Measurements from ENCODE around the gene CLEC2B. TPM values are rescaled to one million over a fixed set of nuclear protein-coding genes. Genes with fewer than 3 reads are reported as not detected.
"Not testable (repeated sequence)": the region's sequence is repeated elsewhere in the genome, so short reads cannot be mapped to it uniquely, and the experiment has no call there.

Gene CLEC2B
- total RNA-seq = 26.4 and 29.2 TPM in 2 replicates

DNA sequence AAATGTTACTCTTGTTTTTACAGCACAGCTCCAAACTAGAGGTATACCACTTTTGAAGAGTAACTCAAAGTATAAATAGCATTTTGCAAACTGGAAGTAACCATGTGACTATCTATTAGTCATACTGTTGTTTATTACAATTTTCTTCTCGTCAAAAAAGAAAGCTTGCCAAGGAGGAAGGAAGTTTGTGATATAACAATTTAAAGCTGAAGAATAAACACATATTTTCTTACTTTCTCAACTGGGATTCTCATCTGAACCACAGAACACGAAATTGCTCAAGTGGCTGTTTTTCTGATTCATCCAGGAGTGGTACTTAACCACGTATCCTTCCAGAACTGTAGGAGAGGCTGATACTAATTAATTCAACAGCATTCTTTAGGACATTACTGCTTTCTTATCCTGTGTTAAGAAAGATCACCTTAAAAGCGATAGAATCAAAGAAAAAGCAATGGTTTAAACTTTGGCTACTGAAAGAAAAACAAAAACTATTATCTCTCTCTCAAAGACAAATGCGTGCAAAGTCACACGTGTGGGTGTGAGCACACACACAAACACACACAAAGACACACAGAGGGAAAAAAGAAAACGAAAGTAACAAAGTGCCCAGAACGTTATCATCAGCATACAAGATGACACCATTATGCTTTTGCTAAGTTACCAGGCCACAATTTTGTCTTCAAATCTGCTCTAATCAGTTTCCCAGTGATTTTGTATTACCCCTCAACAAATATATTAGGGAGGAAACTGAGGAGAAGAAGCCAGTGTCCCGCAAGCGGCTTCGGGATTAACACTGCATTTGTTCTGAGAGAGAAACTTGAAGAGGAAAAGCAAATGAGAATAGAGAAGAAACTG is at the start of gene CLEC2B:
TSS of gene CLEC2B (minus strand) at position 48 of the 855 bp plus-strand sequence.
- DNase-seq (ENCODE audit: low read depth in 2 of 2) = peak; percentile 87 to 96

DNA sequence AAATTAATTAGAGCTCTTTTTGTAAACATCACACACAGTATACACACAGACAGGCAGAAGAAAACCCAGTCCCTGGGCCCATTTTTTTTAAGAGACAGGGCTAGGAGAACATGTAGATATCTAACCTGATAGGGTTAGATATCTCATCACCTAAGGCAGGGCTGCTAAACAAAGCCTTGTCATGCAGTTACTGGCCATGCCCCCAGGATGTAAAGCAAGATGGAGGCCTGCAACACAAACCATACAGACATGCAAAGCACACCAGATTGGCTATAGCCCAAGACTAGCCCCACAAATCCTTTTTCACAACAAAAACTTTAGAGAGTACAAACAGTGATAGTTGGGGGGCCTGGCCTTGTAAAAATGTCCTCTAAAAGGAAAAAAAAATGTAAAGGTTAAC is 42.6 kb upstream of the CLEC2B start:
- DNase-seq (ENCODE audit: low read depth in 2 of 2) = no peak

DNA sequence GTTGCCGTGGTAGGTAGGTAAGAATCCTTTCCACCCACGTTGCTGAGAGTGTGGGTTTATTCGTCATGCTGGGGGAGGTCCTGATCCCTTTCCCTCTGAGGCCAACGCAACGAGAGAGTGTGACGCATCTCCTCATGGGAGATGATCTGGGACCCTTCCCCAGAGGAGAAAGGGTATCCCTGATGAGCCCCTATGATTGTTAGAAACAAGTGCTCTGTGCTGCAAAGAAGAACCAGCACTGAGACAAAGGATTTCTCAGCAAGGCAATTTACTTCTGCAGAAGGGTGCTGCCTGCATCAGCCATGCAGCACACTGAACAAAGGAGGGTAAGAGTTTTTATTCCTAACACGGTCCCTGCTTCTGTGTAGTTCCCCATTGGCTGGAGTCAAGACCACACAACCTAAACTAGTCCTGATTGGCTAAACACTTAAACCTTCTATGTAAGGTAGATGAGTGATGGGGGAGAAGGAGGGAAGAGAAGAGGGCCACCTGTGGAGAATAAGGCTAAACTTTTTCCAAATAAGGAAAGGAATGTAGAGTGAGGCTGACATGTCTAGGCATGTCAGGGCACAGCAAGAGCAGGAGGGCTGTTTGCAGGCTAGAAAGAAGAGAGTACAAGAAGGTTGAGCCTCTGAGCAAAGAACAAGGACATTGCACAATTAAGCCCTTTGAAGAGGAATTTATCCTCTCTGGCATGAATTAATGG is 41.7 kb upstream of the CLEC2B start:
- no peak for DNase-seq (ENCODE audit: low read depth in 2 of 2)

DNA sequence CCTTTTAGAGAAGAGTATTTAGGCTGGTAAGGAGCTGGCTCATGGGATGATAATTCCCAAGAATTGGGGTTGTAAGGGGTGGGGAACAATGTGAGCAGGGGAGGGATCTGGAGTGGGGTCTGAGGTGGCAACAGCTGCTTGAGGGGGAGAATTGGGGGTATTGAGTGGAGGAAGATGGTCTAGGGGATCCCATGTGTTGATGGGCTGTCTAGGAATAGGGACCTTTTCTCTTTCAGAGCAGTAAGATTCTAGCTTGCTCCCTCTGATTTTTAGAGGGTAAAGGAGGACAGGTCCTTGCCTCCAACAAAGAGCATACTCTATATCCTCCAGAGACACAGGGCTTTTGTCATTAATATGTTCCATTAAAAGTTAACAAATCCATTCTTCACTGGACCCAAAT is 40.6 kb upstream of the CLEC2B start:
- DNase-seq (ENCODE audit: low read depth in 2 of 2) = no peak

DNA sequence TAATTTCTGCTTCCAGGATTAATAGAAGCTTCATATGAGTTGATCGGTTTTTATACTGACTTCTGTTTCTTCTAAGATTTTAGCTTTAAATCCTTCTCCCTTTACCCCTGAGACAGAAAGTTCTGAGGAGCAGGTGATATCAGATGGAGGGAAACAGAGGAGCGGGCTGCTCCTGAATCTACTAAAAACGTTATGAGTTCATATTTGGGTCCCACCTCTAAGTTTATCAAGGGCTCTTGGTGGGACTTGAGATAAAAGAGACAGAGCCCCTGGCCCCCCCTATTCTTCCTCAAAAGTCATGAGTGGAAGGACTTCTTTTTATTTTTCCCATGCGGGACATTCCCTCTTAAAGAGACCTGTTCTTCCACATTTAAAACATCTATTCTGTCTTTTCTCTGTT is 39.2 kb upstream of the CLEC2B start:
- DNase-seq (ENCODE audit: low read depth in 2 of 2) = no peak

DNA sequence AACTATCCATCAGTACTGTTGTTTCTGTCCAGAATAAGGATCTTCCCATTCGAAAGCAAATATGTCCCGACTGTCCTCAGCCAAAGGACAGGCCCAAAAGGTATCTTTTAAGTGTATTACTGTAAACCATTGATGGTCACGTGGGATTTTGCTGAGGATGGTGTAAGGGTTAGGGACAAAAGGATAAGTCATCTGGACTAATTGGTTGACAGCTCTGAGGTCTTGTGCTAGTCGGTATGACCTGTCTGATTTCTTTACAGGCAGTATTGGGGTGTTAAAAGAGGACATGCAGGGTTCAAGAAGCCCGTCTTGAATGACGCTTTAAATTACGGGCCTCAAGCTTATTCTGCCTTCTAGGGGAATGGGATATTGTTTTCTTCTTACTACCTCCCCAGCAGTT is 38.6 kb upstream of the CLEC2B start:
- DNase-seq (ENCODE audit: low read depth in 2 of 2) = no peak

DNA sequence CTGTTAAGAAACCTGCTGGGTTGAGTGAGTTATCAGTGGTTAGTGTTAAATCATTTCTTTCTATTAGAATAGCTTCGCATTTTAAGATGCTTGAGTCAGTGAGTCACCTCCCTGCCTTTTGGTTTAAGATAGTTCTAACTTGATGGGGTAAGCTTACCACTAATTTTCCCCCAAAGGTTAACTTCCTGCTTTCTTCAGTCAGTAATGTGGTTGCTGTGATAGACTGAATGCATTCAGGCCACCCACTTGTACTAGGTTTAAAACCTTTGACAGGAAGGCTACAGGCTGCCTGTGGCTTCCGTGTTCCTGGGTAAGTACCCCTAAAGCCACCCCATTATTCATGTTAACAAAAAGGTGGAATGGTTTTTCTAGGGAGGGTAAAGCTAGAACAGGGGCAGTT is 37.7 kb upstream of the CLEC2B start:
- DNase-seq (ENCODE audit: low read depth in 2 of 2) = no peak

DNA sequence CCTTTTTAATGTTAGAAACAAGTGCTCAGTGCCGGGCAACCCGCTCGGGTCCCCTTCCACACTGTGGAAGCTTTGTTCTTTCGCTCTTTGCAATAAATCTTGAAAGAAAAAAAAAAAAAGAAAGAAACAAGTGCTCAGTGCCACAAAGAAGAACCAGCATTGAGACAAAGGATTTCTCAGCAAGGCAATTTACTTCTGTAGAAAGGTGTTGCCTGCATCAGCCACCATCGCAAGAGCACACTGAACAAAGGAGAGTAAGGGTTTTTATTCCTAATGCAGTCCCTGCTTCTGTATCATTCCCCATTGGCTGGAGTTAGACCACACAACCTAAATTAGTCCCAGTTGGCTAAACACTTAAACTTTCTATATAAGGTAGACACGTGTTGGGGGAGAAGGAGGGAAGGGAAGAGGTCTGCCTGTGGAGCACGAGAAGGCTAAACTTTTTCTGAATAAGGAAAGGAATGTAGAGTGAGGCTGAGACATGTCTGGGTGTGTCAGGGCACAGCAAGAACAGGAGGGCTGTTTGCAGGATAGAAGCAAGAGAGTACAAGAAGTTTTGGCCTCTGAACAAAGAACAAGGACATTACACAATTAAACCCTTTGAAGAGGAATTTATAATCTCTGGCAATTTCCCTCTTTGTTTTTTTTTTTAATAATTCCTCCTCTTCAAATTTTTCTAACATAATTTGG is 33.5 kb upstream of the CLEC2B start:
- no peak for DNase-seq (ENCODE audit: low read depth in 2 of 2)

DNA sequence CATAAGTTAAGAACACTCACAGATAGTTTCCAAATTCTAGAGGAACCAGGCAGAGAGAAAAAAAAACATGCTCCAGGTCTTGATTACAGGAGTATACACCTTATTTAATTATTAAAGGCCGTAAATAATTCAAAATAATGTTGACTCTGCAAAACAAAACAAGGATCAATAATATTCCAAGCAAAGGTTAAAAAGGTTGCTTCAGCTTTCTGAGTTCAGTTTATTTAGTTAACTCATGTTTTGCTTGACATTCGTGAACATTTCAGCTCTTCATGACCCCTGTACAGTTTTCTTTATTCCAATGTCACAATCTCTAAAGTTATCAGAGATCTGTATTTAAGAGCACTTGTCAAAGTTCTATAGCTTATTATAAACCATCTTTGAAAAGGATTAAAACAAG is 31.8 kb upstream of the CLEC2B start:
- no peak for DNase-seq (ENCODE audit: low read depth in 2 of 2)

DNA sequence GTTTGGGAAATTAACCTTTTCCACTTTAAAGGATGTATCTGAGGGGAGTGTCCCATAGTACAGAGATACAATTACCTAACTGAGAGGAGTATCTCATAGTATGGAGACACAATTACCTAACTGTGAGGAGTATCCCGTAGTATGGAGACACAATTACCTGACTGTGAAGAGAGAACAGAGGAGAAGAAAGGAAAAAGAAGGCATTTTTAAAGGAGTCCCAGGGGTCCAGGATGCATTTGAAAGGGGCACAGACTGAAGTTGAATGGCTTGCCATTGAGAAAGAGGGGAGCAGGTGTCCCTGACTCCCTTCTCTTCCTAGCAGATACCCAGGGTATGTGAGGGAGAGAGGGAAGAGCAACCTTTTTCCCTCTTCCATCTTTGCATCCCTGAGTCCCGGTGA is 30.1 kb upstream of the CLEC2B start:
- DNase-seq (ENCODE audit: low read depth in 2 of 2) = no peak

DNA sequence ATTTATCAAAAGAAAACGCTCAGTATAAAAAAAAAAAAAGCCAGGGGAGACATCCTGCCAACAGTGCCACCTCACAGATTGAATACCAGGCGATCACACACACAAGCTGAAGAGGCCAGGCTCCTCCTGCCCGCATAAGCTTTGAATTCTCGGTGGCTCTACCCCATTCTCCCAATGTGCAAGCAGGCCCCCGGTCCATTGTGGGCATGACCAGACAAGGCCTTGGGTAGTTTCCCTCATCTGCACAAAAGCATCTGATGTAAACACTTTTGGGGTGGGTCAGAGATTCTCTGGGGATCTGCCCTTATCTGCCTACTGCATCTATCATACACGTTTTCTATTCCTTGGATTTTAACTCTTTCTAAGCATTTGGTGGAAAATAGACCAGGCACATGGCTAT is 28.4 kb upstream of the CLEC2B start:
- DNase-seq (ENCODE audit: low read depth in 2 of 2) = no peak

DNA sequence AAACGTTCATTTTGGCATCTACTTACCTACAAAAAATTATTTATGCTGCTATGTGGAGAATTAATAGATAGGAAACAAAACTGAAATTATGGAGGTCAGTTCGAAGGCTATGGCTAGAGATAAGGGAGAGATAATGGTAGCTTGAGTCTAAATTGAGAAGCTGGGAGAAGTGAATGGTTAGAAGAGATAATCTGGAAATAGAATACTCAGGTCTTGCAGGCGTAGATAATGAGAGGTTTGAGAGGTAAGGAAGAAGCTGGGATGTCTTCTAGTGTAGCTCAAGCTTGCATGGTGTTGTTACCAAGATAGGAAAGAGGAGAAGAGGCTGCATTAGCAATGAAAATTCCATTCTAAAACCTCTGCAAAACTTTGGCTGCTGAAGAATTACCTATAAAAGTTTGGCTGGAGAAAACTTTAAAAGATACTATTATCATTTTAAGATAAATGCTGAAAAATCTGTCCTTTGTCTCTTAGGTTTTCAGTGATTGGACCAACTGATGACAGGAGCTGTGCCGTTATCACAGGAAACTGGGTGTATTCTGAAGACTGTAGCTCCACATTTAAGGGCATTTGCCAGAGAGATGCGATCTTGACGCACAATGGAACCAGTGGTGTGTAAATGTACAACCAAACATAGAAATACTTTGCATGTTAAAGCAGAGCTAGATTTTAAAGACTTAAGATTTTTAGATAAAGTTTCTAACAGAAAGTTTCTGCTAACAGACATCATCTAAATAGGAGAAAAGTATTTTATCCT is 26.2 kb upstream of the CLEC2B start:
- DNase-seq (ENCODE audit: low read depth in 2 of 2) = no peak

DNA sequence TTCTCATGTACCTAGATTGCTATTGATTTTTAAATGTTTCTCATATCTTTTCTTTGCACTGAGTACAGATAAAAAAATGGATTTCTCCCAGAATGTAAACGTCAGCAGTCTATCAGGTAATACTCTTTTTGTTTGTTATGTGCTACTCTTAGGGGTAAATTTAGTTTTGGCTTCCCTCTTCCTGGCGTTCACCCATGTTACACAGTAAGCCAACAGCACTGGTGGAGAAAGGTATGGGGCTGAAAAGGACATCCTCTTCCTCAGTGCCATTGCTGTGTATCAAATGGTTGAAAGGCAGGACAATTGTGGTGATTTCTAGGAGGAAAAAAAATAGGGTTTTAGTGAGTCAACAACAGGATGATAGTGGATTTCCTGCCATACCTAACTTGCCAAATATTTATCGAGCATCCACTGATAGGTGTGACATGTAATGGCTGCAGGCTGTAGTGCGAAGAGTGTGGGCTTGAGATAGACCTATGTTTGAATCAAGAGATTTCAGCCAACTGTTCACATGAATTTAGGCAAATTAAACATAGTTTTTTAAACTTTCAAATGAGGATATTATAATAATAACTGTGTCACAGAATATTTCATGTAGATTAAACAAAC is 19.6 kb upstream of the CLEC2B start:
- peak in 1 of 2 donors; percentile 40 for DNase-seq (ENCODE audit: low read depth in 2 of 2)

DNA sequence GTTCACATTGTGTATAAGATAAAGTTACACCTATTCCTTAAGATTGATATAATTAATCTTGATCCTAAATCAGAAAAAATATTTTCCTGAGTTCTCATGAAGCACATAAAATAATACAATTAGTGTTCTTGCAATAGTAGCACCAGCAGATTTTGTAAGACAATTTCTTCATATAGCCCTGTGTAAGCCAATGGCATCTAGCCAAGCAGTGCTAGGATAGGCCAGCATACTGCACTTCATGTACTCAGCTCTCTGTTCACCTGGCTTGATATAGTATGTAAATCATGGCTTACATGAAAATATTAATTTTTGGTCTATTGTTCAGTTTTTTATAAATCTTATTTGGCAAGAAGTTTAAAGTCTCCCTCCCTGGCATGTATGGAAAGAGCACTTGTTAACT is 14.0 kb upstream of the CLEC2B start:
- no peak for DNase-seq (ENCODE audit: low read depth in 2 of 2)

DNA sequence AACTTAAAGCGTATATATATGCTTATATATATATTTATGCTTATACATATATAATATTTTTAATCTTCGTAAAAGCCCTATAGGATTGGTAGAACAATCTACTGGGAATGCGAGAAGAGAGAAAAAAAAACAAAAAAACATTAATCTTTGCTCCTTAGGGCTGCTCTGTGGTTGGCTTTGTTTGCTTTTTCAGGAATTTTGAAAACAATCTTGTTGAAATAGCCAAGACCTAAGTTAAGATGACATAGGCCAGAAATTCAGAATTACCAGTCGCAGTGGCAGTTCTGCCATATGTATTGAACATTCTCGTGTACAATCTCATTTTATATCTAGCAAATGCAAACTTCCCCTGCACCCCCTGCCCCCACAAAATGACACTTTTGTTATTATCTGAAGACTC is 12.8 kb upstream of the CLEC2B start:
- no peak for DNase-seq (ENCODE audit: low read depth in 2 of 2)

DNA sequence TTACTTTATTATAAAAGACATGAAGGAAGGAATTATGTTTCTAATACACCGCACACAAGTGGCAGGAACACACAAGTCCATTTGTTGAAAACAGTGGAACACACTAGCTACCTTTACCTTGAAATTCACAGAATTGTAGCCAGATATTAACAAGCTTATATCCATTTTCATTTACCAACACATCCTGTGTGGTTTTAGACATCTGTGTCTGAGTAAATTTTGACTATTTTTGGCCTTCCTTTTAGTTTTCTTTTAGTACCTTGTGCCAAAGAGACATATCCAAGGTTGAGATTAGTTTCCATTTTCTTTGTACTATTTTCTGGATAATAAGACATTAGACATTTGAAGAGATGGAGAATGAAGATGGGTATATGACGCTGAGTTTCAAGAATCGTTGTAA is 12.1 kb upstream of the CLEC2B start, which contains the start of gene KLRF2:
TSS of gene KLRF2 (plus strand) at position 244 of the 400 bp plus-strand sequence. CDS start at position 351, 107 bp downstream.
- no peak for DNase-seq (ENCODE audit: low read depth in 2 of 2)

DNA sequence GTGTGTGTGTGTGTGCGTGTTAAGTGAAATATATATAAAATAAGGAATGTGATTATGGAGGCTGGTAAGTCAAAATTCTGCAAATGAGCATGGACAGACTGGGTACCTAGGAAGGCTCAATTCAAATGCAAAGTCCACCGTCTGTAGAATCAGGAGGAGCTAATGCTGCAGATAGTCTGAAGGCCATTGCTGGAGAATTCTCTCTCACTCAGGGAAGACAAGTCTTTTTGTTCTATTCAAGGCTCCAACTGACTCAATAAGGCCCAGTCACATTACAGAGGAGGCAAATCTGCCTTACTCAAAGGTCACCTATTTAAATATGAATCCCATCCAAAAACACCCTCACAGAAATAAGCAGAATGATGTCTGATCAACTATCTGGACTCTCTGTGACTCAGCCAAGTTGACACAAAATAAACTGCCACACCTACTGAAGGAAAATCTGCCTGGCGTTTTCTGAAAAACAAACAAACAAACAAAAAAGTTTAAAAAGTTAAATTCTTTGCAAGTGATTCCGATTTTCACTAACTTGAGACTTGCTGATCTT is 11.5 kb upstream of the CLEC2B start:
- DNase-seq (ENCODE audit: low read depth in 2 of 2) = no peak

DNA sequence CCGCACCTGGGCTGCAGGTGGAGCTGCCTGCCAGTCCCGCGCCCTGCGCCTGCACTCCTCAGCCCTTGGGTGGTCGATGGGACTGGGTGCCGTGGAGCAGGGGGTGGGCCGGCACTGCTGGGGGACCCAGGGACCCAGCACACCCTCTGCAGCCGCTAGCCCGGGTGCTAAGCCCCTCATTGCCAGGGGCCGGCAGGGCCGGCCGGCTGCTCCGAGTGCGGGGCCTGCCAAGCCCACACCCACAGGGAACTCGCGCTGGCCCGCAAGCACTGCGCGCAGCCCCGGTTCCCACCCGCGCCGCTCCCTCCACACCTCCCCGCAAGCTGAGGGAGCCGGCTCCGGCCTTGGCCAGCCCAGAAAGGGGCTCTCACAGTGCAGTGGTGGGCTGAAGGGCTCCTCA is 7.0 kb upstream of the CLEC2B start:
- DNase-seq (ENCODE audit: low read depth in 2 of 2) = not testable (repeated sequence)

DNA sequence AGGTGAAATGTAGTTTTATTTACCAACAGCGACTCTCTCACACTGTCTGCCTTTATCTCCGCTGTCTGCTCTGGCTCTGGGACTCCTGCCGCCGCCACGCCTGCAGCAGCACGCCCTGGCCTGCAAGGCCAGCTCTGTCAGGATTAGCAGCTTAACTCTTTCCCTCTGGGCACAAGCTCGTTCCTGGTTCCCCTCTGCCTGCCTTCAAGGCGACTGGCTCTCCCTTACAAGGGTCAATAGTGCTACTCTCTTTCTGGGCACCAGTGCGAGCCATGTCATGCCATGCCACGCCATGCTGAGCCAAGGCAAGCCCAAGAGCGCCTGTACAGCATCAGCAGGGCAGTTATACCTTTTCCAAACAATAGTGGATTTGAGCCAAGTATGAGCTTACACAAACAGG is 3.6 kb upstream of the CLEC2B start:
- DNase-seq (ENCODE audit: low read depth in 2 of 2) = no peak

DNA sequence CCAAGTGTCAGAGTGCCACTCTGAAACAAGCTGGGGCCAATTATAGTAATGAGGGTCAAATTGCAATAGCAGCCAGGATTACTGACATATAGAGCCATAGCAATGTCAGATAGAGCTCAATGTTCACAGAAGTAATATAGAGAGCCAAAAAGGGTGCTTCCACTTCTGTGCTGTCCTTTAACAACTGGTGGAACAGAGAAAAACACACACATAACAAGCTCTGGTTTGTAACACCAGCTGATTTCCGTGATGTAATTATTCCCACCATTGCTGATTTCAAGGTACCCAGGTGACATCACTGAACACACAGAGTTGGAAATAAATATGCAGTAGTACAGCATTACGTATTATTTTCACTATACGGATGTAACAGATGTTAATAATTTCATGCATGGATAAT is 3.0 kb upstream of the CLEC2B start:
- no peak for DNase-seq (ENCODE audit: low read depth in 2 of 2)
